OCI-LY1 (cell line): ENCODE results near the gene ZBTB8A.

Source experiments
- H2AFZ ChIP-seq: fragments of 200-600 bp; sonication (generic), shearing (Covaris generic); 2 replicates; pipeline ENCODE4 v1.6.0; 2014; ENCODE audit warnings: antibody characterized with exemption, mild to moderate bottlenecking, low read length
- H3F3A ChIP-seq: fragments of 200-600 bp; sonication (generic), shearing (Covaris generic); 2 replicates; pipeline ENCODE4 v1.6.0; 2014; ENCODE audit warnings: mild to moderate bottlenecking, antibody characterized with exemption, low read length, moderate library complexity; ENCODE audit not compliant: insufficient read depth
- H3K27ac ChIP-seq: fragments of 200-600 bp; sonication (generic); 2 replicates; pipeline ENCODE4 v1.5.1; 2014; ENCODE audit warnings: low read length, mixed run types, mild to moderate bottlenecking, low read depth; ENCODE audit not compliant: poor library complexity, severe bottlenecking
- H3K27me3 ChIP-seq: fragments of 200-600 bp; sonication (generic); 2 replicates; pipeline ENCODE4 v1.6.0; 2014; ENCODE audit warnings: antibody characterized with exemption, mild to moderate bottlenecking, low read length, moderate library complexity; ENCODE audit not compliant: insufficient read depth
- H3K36me3 ChIP-seq: fragments of 200-600 bp; sonication (generic); 2 replicates; pipeline ENCODE4 v1.6.1; 2014; ENCODE audit warnings: mild to moderate bottlenecking, antibody characterized with exemption, low read length, moderate library complexity, mixed read lengths; ENCODE audit not compliant: insufficient read depth
- H3K4me1 ChIP-seq: fragments of 200-600 bp; sonication (generic); 2 replicates; pipeline ENCODE4 v1.5.1; 2014; ENCODE audit warnings: mild to moderate bottlenecking, low read length, moderate library complexity; ENCODE audit not compliant: insufficient read depth, severe bottlenecking
- H3K4me2 ChIP-seq: fragments of 200-600 bp; sonication (generic), shearing (Covaris generic); 2 replicates; pipeline ENCODE4 v1.6.1; 2014; ENCODE audit warnings: low read length
- H3K4me3 ChIP-seq: fragments of 200-600 bp; sonication (generic); 2 replicates; pipeline ENCODE4 v1.5.1; 2014; ENCODE audit warnings: low read length, low read depth, mild to moderate bottlenecking, mixed read lengths; ENCODE audit not compliant: poor library complexity, severe bottlenecking
- H3K79me2 ChIP-seq: fragments of 200-600 bp; shearing (Covaris generic); 2 replicates; pipeline ENCODE4 v1.6.1; 2016; ENCODE audit warnings: mixed run types, low read length, mixed read lengths; ENCODE audit not compliant: insufficient read depth
- H3K9ac ChIP-seq: fragments of 200-600 bp; sonication (generic), shearing (Covaris generic); 2 replicates; pipeline ENCODE4 v1.6.1; 2014; ENCODE audit warnings: mild to moderate bottlenecking, low read length, mixed read lengths
- H3K9me2 ChIP-seq: fragments of 200-600 bp; sonication (generic), shearing (Covaris generic); 2 replicates; pipeline ENCODE4 v1.6.1; 2014; ENCODE audit warnings: low read depth, mild to moderate bottlenecking, low read length, mixed read lengths
- H3K9me3 ChIP-seq: fragments of 200-600 bp; shearing (Covaris generic); 2 replicates; pipeline ENCODE4 v1.6.1; 2014; ENCODE audit warnings: low read length, mixed read lengths
- H4K20me1 ChIP-seq: fragments of 200-600 bp; sonication (generic), shearing (Covaris generic); 2 replicates; pipeline ENCODE4 v1.6.0; 2016; ENCODE audit warnings: mild to moderate bottlenecking, low read length; ENCODE audit not compliant: insufficient read depth
- CTCF ChIP-seq: fragments of 200-600 bp; sonication (generic), shearing (Covaris generic); IDR thresholded peaks from 2 replicates; pipeline ENCODE4 v1.5.1; 2017; ENCODE audit warnings: mild to moderate bottlenecking, antibody characterized with exemption, low read length, moderate library complexity, mixed read lengths
- EZH2 ChIP-seq: fragments of 200-600 bp; sonication (generic), shearing (Covaris generic); IDR thresholded peaks from 2 replicates; pipeline ENCODE4 v1.8.0; 2017; ENCODE audit warnings: borderline replicate concordance, mixed run types, mild to moderate bottlenecking, antibody characterized with exemption, low read length, moderate library complexity, mixed read lengths

The ZBTB8A gene

GRCh38 chr1:32539584-32540571 lies 651 bp downstream of the ZBTB8A start:
- H3K9me3 ChIP-seq, result no peaks in the 10 kb centered on the region
- peaks cover 6% of the 10 kb centered on the region for H3K4me1 ChIP-seq
- H3K27ac ChIP-seq, result no peak overlapping the region
- H3K4me3 ChIP-seq, result peak overlapping the region; percentile 54
- H3K9ac ChIP-seq, result no peak overlapping the region
- no peaks in the 10 kb centered on the region for H3F3A ChIP-seq
- no peaks in the 10 kb centered on the region for H4K20me1 ChIP-seq
- H3K79me2 ChIP-seq, result no peaks in the 10 kb centered on the region
- peak overlapping the region; percentile 60 for H3K4me2 ChIP-seq
- peaks cover 19% of the 10 kb centered on the region; the same call in 1 of the 2 replicates for H3K27me3 ChIP-seq
- no peak for TF ChIP-seq CTCF
- no peak for TF ChIP-seq EZH2
- H3K9me2 ChIP-seq, result no peaks in the 10 kb centered on the region
- no peak overlapping the region for H2AFZ ChIP-seq
- no peaks in the 10 kb centered on the region for H3K36me3 ChIP-seq

DNA sequence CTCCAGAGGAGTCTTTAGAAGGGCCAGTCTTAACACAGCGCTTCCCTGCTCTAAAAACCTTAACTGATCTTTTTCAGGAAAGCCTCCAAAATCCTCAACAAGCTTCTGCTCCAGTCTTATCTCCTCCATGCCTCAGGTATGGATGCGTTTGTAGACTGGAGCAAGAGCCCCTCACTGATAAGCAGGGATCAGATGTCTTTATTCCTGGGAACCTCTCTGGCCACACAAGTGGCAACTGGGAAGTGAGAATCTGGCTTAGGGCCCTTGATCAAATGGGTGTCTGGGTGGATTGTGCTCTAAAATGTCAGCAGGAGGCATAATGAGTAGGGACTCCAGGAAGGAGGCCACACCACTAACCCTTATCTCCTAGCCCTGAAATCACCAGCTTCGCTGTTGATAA lies 1.4 kb downstream of the ZBTB8A start:
- Histone ChIP-seq H3K9me3 (no peaks in the 10 kb centered on the region), H3K79me2 (no peaks in the 10 kb centered on the region), H3K4me1 (peaks cover 6% of the 10 kb centered on the region), H3K27me3 (peaks cover 19% of the 10 kb centered on the region; the same call in 1 of the 2 replicates), H2AFZ (no peak overlapping the region), H3K9ac (no peak overlapping the region), H3K27ac (no peak overlapping the region), H3K4me3 (no peak overlapping the region), H3K36me3 (no peaks in the 10 kb centered on the region), H3K9me2 (no peaks in the 10 kb centered on the region), H3K4me2 (no peak overlapping the region), H3F3A (no peaks in the 10 kb centered on the region), H4K20me1 (no peaks in the 10 kb centered on the region)
- no peak for TF ChIP-seq EZH2
- no peak for TF ChIP-seq CTCF

GRCh38 chr1:32541064-32541566 lies 1.9 kb downstream of the ZBTB8A start:
- H3K4me3 ChIP-seq, result no peak overlapping the region
- H3K27me3 ChIP-seq, result peaks cover 19% of the 10 kb centered on the region; the same call in 1 of the 2 replicates
- no peaks in the 10 kb centered on the region for H4K20me1 ChIP-seq
- peaks cover 6% of the 10 kb centered on the region for H3K4me1 ChIP-seq
- H3K9me2 ChIP-seq, result no peaks in the 10 kb centered on the region
- H3K4me2 ChIP-seq, result no peak overlapping the region
- H3K79me2 ChIP-seq, result no peaks in the 10 kb centered on the region
- no peak overlapping the region for H3K27ac ChIP-seq
- H3F3A ChIP-seq, result no peaks in the 10 kb centered on the region
- no peak overlapping the region for H2AFZ ChIP-seq
- no peaks in the 10 kb centered on the region for H3K9me3 ChIP-seq
- H3K9ac ChIP-seq, result no peak overlapping the region
- TF ChIP-seq CTCF (no peak), EZH2 (no peak)
- H3K36me3 ChIP-seq, result no peaks in the 10 kb centered on the region
